SK-N-SH treated with all-trans-retinoic acid at 6 μM for 48 hours (cell line): Measurements from ENCODE around the gene HERPUD2.

Source experiments
- CREB5 ChIP-seq: fragments of 250-450 bp; sonication (Bioruptor Pico); IDR thresholded peaks from 2 replicates; pipeline ENCODE4 v1.5.1; 2020; ENCODE audit warnings: low read depth, mild to moderate bottlenecking, moderate library complexity
- GLIS3 ChIP-seq: fragments of 250-450 bp; sonication (Bioruptor Pico); IDR thresholded peaks from 2 replicates; pipeline ENCODE4 v1.5.0; 2020; ENCODE audit warnings: mild to moderate bottlenecking, moderate library complexity
- TCF4 ChIP-seq: fragments of 250-450 bp; sonication (Bioruptor Pico); IDR thresholded peaks from 2 replicates; pipeline ENCODE4 v1.8.0; 2021; ENCODE audit warnings: mild to moderate bottlenecking, moderate library complexity, borderline replicate concordance
- ZFP3 ChIP-seq: fragments of 250-450 bp; sonication (Bioruptor Pico); IDR thresholded peaks from 2 replicates; pipeline ENCODE4 v1.5.0; 2020; ENCODE audit warnings: mild to moderate bottlenecking, moderate library complexity

GRCh38 chr7:35657125-35657524, 37.8 kb downstream of the HERPUD2 start:
- no peak for TF ChIP-seq CREB5
- TF ChIP-seq GLIS3: no peak
- TF ChIP-seq ZFP3 (CRISPR knock-in tag): no peak
- TF ChIP-seq TCF4 (CRISPR knock-in tag): no peak
